SK-N-MC (cell line): Measurements from ENCODE around the gene JUNB.

Experiments
- DNase-seq: peaks from one replicate; pipeline ENCODE4 v3.0.0-alpha.2; 2011; ENCODE audit warnings: low read depth, low spot score
- H3K27ac ChIP-seq: fragments of 200-600 bp; sonication (generic); 2 replicates; pipeline ENCODE4 v1.5.1; 2016; ENCODE audit warnings: mixed run types
- H3K36me3 ChIP-seq: fragments of 200-600 bp; sonication (generic); 2 replicates; pipeline ENCODE4 v1.6.1; 2017; ENCODE audit warnings: antibody characterized with exemption, low read length, mixed read lengths; ENCODE audit not compliant: insufficient read depth
- H3K4me3 ChIP-seq: fragments of 200-600 bp; sonication (generic); 2 replicates; pipeline ENCODE4 v1.5.1; 2016
- H3K9ac ChIP-seq: fragments of 200-600 bp; sonication (generic); 2 replicates; pipeline ENCODE4 v1.8.0; 2017; ENCODE audit warnings: mixed run types, mixed read lengths; ENCODE audit not compliant: insufficient read length
- H3K9me3 ChIP-seq: fragments of 200-600 bp; sonication (generic); 2 replicates; pipeline ENCODE4 v1.6.1; 2017; ENCODE audit warnings: low read depth, mild to moderate bottlenecking, antibody characterized with exemption, low read length, moderate library complexity, mixed read lengths
- EZH2 ChIP-seq: fragments of 200-600 bp; sonication (generic); IDR thresholded peaks from one replicate; pipeline ENCODE4 v1.6.1; 2017; ENCODE audit warnings: antibody characterized with exemption
- FOXP2 ChIP-seq: optimal IDR thresholded peaks from 2 replicates; pipeline ENCODE3; 2011; ENCODE audit warnings: mild to moderate bottlenecking, moderate library complexity; ENCODE audit not compliant: insufficient read depth; ENCODE audit errors: extremely low read length, control extremely low read depth
- POLR2AphosphoS5 ChIP-seq: IDR thresholded peaks from 2 replicates; pipeline ENCODE4 v1.6.1; 2012; ENCODE audit warnings: mild to moderate bottlenecking, low read depth, low read length, borderline replicate concordance

JUNB gene

DNA sequence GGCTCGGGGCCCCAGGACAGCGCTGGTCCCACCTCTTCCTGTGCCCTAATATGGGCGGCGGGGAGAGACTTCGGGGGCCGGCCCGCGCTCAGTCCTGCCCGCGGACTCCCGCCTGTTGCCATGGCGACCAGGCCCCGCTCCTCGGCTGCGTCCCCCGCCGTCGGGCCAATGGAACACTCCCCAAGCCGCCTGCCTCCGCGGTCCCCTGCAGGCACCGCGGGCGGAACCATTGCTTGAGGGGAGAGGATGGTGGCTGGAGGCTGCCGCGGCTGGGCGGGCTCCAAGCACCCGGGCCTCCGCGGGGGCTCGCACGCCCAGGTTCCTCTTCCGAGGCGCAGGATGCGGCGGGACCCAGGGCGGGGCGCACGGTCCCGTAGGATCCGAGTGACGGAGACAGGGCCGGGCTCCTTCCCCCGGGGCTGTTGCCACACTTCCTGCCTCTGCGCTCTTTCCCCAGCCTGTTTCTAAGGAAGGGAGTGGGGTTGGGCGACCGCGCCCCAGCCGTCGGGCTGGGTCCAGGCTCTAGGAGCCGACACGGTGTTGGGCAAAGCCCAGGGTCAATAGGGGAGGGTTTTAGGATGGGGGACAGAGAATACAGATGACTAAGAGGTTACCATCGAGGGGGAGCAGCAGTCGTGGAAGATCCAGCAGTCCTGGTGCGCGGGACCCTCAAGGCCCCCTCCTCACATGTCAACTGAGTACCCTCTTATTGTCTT, 1.2 kb upstream of the JUNB start:
- H3K27ac ChIP-seq: peak overlapping the region; percentile 97
- no peaks in the 10 kb centered on the region for H3K9me3 ChIP-seq
- H3K36me3 ChIP-seq: no peaks in the 10 kb centered on the region
- TF ChIP-seq EZH2 (no peak), POLR2AphosphoS5 (peak; percentile 55; the same call in 1 of the 2 replicates)
- no peak for DNase-seq
- peak overlapping the region; percentile 97 for H3K4me3 ChIP-seq
- no peak overlapping the region for H3K9ac ChIP-seq

DNA sequence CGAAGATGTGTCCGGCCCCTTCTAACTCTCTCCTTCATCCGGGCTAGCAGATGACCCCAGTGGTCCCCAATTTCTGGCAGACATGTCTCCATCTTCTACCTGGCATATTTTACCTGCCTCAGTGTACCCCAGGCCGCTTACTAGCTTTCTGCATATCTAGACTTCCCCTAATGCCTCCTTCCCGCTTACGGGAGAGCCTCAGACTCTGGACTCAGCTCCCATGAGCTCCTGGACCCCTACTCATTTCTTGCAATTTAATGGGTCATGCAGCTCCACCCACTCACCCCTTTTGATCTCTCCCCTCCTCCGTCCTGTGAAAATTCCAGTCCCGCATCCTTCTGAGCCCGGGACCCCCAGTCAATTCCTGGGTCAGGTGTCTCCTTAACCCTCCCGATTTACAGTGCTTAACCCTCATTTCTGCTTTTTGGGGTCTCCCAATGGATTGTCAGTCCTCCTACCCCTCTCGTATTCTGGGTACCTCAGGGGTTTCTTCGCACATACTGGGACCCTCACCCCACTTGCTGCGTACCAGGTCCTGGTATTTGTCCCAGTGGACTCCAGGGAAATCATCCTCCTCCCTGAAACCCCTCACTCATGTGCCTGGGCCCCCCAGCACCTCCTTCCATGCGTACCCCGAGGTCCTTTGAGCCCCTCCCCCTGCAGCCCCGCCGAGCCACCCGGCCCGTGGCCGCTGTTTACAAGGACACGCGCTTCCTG, 500 bp upstream of the JUNB start:
- no peak for DNase-seq
- peak overlapping the region; percentile 97 for H3K4me3 ChIP-seq
- H3K9ac ChIP-seq: no peak overlapping the region
- TF ChIP-seq POLR2AphosphoS5 (no peak), EZH2 (no peak), FOXP2 (no peak)
- H3K36me3 ChIP-seq: no peaks in the 10 kb centered on the region
- no peaks in the 10 kb centered on the region for H3K9me3 ChIP-seq
- H3K27ac ChIP-seq: no peak overlapping the region

DNA sequence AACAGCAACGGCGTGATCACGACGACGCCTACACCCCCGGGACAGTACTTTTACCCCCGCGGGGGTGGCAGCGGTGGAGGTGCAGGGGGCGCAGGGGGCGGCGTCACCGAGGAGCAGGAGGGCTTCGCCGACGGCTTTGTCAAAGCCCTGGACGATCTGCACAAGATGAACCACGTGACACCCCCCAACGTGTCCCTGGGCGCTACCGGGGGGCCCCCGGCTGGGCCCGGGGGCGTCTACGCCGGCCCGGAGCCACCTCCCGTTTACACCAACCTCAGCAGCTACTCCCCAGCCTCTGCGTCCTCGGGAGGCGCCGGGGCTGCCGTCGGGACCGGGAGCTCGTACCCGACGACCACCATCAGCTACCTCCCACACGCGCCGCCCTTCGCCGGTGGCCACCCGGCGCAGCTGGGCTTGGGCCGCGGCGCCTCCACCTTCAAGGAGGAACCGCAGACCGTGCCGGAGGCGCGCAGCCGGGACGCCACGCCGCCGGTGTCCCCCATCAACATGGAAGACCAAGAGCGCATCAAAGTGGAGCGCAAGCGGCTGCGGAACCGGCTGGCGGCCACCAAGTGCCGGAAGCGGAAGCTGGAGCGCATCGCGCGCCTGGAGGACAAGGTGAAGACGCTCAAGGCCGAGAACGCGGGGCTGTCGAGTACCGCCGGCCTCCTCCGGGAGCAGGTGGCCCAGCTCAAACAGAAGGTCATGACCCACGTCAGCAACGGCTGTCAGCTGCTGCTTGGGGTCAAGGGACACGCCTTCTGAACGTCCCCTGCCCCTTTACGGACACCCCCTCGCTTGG, 966 bp downstream of the JUNB start:
- no peak for DNase-seq
- H3K4me3 ChIP-seq: peak overlapping the region; percentile 97
- no peak; the same call in 1 of the 2 replicates for TF ChIP-seq POLR2AphosphoS5
- no peak for TF ChIP-seq EZH2
- no peak for TF ChIP-seq FOXP2

DNA sequence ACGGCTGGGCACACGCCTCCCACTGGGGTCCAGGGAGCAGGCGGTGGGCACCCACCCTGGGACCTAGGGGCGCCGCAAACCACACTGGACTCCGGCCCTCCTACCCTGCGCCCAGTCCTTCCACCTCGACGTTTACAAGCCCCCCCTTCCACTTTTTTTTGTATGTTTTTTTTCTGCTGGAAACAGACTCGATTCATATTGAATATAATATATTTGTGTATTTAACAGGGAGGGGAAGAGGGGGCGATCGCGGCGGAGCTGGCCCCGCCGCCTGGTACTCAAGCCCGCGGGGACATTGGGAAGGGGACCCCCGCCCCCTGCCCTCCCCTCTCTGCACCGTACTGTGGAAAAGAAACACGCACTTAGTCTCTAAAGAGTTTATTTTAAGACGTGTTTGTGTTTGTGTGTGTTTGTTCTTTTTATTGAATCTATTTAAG, 1.6 kb downstream of the JUNB start:
- TF ChIP-seq POLR2AphosphoS5 (no peak), EZH2 (no peak)
- Histone ChIP-seq H3K36me3 (no peaks in the 10 kb centered on the region), H3K4me3 (peak overlapping the region; percentile 97), H3K27ac (peak overlapping the region; percentile 78), H3K9me3 (no peaks in the 10 kb centered on the region), H3K9ac (peak overlapping the region; percentile 68)
- no peak for DNase-seq

More for the DNA sequence above, 966 bp downstream of the JUNB start:
- no peaks in the 10 kb centered on the region for H3K36me3 ChIP-seq
- peak overlapping the region; percentile 68 for H3K9ac ChIP-seq
- peak overlapping the region; percentile 78 for H3K27ac ChIP-seq
- H3K9me3 ChIP-seq: no peaks in the 10 kb centered on the region

DNA sequence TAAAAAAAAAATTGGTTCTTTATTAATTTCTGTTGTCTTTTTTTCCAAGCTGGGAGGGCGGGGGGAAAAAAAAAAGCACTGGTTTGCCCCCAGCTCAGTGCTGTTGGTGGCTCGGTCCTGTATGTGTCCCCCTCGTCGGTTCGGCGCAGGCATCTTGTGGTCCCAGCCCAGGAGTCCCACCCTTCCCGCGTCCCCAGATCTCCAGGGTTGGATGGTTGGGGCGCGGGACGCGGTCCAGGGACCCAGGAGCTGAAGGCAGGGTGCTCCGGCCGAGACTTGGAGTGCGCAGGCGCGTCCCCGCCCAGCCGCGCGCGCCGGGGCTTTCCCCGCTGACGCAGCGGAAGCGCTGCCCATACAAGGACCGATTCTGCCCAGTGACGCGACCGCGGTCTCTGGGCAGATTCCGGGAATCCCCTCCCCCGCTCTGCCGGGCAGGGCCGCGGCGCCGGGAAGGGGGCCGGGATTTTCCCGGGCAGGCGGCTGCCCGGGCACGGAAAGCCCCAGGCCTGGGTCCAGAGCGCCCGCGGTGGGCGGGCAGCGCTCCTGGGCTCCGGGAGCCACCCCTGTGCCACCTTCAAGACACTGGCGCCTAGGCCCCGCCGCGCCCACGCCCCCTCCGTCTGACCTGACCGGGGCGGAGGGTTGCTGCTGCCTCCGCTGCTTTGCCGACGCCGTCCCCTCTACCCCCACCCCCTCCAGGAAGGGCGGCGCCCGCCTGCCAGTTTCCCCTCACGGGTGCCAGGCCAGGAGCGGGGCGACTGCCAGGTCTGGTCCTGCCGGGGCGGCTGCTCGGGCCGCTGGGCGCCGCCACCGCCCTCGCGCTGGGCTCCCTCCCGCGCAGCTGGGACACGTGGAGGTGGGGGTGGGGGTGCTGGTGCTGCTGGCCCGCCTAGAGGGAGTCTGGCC, 2.3 kb downstream of the JUNB start:
- no peaks in the 10 kb centered on the region for H3K9me3 ChIP-seq
- TF ChIP-seq FOXP2: no peak
- TF ChIP-seq EZH2: no peak
- TF ChIP-seq POLR2AphosphoS5: peak; percentile 80
- no peaks in the 10 kb centered on the region for H3K36me3 ChIP-seq
- H3K27ac ChIP-seq: peak overlapping the region; percentile 78
- no peak for DNase-seq
- H3K4me3 ChIP-seq: peak overlapping the region; percentile 97
- H3K9ac ChIP-seq: peak overlapping the region; percentile 68

DNA sequence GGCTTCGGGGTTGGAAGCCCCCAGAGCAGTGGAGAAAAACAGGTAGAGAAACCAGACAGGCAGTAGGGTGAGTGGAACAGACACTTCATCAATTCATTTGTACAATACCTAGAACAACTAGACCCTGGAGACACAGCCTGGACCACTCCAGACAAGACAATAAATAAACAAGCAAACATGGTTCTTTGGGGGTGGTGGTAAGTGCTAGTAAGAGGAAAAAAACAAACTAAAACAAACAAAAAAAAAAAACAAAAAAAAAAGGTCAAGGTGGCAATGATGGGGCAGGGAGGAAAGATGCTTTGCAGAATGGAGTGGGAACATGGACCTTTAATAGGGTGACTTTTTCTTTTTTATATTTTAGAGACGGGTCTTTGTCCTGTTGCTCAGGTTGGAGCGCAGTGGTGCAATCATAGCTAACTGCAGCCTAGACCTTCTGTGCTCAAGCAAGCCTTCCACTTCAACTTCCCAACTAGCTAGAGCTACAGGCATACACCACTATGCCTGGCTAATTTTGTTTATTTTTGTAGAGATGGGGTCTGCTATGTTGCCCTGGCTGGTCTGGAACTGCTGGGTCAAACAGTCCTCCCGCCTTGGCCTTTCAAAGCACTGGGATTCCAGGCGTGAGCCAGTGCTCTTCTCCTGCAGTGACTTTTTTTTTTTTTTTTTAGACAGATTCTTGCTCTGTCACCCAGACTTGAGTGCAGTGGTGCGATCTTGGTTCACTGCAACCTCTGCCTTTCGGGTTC, 3.1 kb downstream of the JUNB start:
- H3K4me3 ChIP-seq: peak overlapping the region; percentile 97
- no peak for TF ChIP-seq FOXP2
- no peak for TF ChIP-seq EZH2
- no peak overlapping the region for H3K27ac ChIP-seq
- H3K36me3 ChIP-seq: peaks cover 2% of the 10 kb centered on the region; the same call in 1 of the 2 replicates
- no peak for DNase-seq
- peak overlapping the region; percentile 68 for H3K9ac ChIP-seq
- no peaks in the 10 kb centered on the region for H3K9me3 ChIP-seq

DNA sequence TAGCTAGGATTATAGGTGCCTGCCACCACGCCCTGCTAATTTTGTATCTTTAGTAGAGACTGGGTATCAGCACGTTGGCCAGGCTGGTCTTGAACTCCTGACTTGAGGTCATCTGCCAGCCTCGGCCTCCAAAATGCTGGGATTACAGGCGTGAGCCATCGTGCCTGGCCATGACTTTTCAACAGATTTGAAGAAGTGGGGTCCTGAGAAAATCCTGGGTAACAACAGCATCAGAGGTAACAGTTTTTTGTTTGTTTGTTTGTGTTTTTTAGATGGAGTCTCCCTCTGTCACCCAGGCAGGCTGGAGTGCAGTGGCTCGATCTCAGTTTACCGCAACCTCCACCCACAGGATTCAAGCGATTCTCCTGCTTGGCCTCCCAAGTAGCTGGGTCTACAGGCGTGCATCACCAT, 3.7 kb downstream of the JUNB start:
- Histone ChIP-seq H3K27ac (no peak overlapping the region), H3K9ac (no peak overlapping the region), H3K9me3 (no peaks in the 10 kb centered on the region), H3K4me3 (no peak overlapping the region), H3K36me3 (peaks cover 9% of the 10 kb centered on the region)
- TF ChIP-seq EZH2 (no peak), POLR2AphosphoS5 (no peak), FOXP2 (no peak)
- DNase-seq: no peak
